ENCODE results near the gene PIK3R5.

Gene PIK3R5

DNA sequence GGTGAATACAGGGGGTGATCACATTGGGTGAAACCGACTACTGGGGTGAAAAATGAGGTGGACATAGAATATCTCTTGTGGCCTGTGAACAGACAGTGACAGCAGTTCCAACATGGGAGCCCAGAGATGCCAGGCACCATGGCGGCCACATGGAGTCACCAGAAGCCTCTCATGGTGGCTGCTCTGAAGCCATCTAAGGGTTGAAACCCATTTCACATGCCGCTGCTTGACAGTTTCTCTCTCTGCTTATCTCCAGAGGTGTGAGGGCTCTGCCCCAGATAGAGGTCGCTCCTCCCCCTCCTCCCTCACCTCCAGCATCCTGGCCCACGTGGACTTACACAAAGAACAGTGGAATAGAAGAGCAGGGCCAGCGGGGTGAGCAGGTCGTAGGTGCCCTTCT, 60.2 kb downstream of the PIK3R5 start:
- no peaks in the 10 kb centered on the region for H3K9me3 ChIP-seq (ENCODE audit: control insufficient read depth, insufficient read depth, low read length)
- no peak for TF ChIP-seq EZH2phosphoT487 (IDR thresholded peaks at IDR 0.05; ENCODE audit: borderline replicate concordance, low read length)
- TF ChIP-seq, protein P1, sequence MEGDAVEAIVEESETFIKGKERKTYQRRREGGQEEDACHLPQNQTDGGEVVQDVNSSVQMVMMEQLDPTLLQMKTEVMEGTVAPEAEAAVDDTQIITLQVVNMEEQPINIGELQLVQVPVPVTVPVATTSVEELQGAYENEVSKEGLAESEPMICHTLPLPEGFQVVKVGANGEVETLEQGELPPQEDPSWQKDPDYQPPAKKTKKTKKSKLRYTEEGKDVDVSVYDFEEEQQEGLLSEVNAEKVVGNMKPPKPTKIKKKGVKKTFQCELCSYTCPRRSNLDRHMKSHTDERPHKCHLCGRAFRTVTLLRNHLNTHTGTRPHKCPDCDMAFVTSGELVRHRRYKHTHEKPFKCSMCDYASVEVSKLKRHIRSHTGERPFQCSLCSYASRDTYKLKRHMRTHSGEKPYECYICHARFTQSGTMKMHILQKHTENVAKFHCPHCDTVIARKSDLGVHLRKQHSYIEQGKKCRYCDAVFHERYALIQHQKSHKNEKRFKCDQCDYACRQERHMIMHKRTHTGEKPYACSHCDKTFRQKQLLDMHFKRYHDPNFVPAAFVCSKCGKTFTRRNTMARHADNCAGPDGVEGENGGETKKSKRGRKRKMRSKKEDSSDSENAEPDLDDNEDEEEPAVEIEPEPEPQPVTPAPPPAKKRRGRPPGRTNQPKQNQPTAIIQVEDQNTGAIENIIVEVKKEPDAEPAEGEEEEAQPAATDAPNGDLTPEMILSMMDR (IDR thresholded peaks at IDR 0.05; ENCODE audit: low read depth, low read length, poor library complexity, severe bottlenecking), result no peak
- no peaks in the 10 kb centered on the region for H4K20me1 ChIP-seq (ENCODE audit: control insufficient read depth, insufficient read depth, low read depth, low read length)
- H3K9me2 ChIP-seq (replicated peaks; ENCODE audit: control insufficient read depth, low read length), result no peaks in the 10 kb centered on the region
- H3K4me2 ChIP-seq (ENCODE audit: low read length), result no peak overlapping the region
- no peaks in the 10 kb centered on the region for H3K79me2 ChIP-seq (ENCODE audit: control insufficient read depth, low read length)
- peaks cover 7% of the 10 kb centered on the region; the same call in 1 of the 2 replicates for H3K27me3 ChIP-seq (ENCODE audit: control insufficient read depth, low read length)
- H3K4me1 ChIP-seq (ENCODE audit: control insufficient read depth, low read length), result peaks cover 8% of the 10 kb centered on the region
- H3K27ac ChIP-seq (ENCODE audit: low read depth, low read length), result no peak overlapping the region
- H3F3A ChIP-seq (ENCODE audit: control insufficient read depth, insufficient read depth), result no peaks in the 10 kb centered on the region
- no peak overlapping the region for H3K4me3 ChIP-seq (ENCODE audit: low read length)
- H3K36me3 ChIP-seq (ENCODE audit: control insufficient read depth, low read length), result no peaks in the 10 kb centered on the region

GRCh38 chr17:8904686-8905085, 60.8 kb downstream of the PIK3R5 start:
- no peak overlapping the region for H3K4me2 ChIP-seq (ENCODE audit: low read length)

DNA sequence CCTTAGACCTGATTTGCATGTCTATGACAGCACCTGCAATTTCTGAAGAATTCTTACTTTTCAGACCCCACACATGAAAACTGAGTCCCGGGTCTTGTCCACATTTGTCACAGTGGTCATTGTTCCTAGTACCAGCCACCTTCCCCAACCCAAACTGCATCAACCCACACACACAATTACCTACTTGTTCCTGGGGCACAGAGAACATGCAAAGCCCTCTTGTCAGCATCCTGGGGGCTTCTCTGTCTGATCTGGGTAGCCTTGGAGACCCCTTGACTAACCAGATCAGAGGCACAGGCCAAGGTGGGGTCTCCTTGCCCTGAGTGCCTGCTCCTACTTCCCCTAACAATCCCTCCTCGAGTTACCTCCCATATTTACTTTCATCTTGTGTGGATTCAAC, 61.3 kb downstream of the PIK3R5 start:
- Histone ChIP-seq H3K4me2 (ENCODE audit: low read length) (no peak overlapping the region), H3K36me3 (ENCODE audit: control insufficient read depth, low read length) (no peaks in the 10 kb centered on the region), H3K27me3 (ENCODE audit: control insufficient read depth, low read length) (peaks cover 7% of the 10 kb centered on the region; the same call in 1 of the 2 replicates), H4K20me1 (ENCODE audit: control insufficient read depth, insufficient read depth, low read depth, low read length) (no peaks in the 10 kb centered on the region), H3K9me3 (ENCODE audit: control insufficient read depth, insufficient read depth, low read length) (no peaks in the 10 kb centered on the region), H3K4me3 (ENCODE audit: low read length) (no peak overlapping the region), H3K9me2 (replicated peaks; ENCODE audit: control insufficient read depth, low read length) (no peaks in the 10 kb centered on the region), H3K27ac (ENCODE audit: low read depth, low read length) (no peak overlapping the region), H3K79me2 (ENCODE audit: control insufficient read depth, low read length) (no peaks in the 10 kb centered on the region), H3K4me1 (ENCODE audit: control insufficient read depth, low read length) (peaks cover 12% of the 10 kb centered on the region), H3F3A (ENCODE audit: control insufficient read depth, insufficient read depth) (no peaks in the 10 kb centered on the region)
- no peak for TF ChIP-seq EZH2phosphoT487 (IDR thresholded peaks at IDR 0.05; ENCODE audit: borderline replicate concordance, low read length)
- TF ChIP-seq, protein P1 (IDR thresholded peaks at IDR 0.05; ENCODE audit: low read depth, low read length, poor library complexity, severe bottlenecking), result no peak

More at GRCh38 chr17:8904686-8905085, 60.8 kb downstream of the PIK3R5 start:
- Histone ChIP-seq H4K20me1 (ENCODE audit: control insufficient read depth, insufficient read depth, low read depth, low read length) (no peaks in the 10 kb centered on the region), H3K4me1 (ENCODE audit: control insufficient read depth, low read length) (peaks cover 8% of the 10 kb centered on the region), H3K27ac (ENCODE audit: low read depth, low read length) (no peak overlapping the region), H3K79me2 (ENCODE audit: control insufficient read depth, low read length) (no peaks in the 10 kb centered on the region), H3K27me3 (ENCODE audit: control insufficient read depth, low read length) (peaks cover 7% of the 10 kb centered on the region; the same call in 1 of the 2 replicates), H3K9me2 (replicated peaks; ENCODE audit: control insufficient read depth, low read length) (no peaks in the 10 kb centered on the region), H3K36me3 (ENCODE audit: control insufficient read depth, low read length) (no peaks in the 10 kb centered on the region), H3K9me3 (ENCODE audit: control insufficient read depth, insufficient read depth, low read length) (no peaks in the 10 kb centered on the region), H3K4me3 (ENCODE audit: low read length) (no peak overlapping the region), H3F3A (ENCODE audit: control insufficient read depth, insufficient read depth) (no peaks in the 10 kb centered on the region)
- TF ChIP-seq EZH2phosphoT487 (IDR thresholded peaks at IDR 0.05; ENCODE audit: borderline replicate concordance, low read length), result no peak
- TF ChIP-seq, protein P1 (IDR thresholded peaks at IDR 0.05; ENCODE audit: low read depth, low read length, poor library complexity, severe bottlenecking), result no peak

All from DOHH2 (cell line).